GM12878 (cell line): ENCODE data around the gene MBNL1.

ENCODE experiments used
- CHD1 ChIP-seq: IDR thresholded peaks from 2 replicates; pipeline ENCODE4 v1.6.1; 2012; ENCODE audit warnings: low read depth, low read length, improper control_type of control experiment
- GABPA ChIP-seq: IDR thresholded peaks from 2 replicates; pipeline ENCODE4 v1.6.1; 2014; ENCODE audit warnings: antibody characterized with exemption, low read depth, mild to moderate bottlenecking, inconsistent platforms
- HDAC2 ChIP-seq: fragments of 200-600 bp; sonication (generic); IDR thresholded peaks from 2 replicates; pipeline ENCODE4 v1.6.1; 2017
- NFXL1 ChIP-seq: fragments of 450-650 bp; IDR thresholded peaks from 2 replicates; pipeline ENCODE4 v1.6.1; 2017; ENCODE audit warnings: antibody characterized with exemption, mild to moderate bottlenecking, borderline replicate concordance
- POLR2A ChIP-seq: IDR thresholded peaks from 2 replicates; pipeline ENCODE4 v1.6.1; 2011; ENCODE audit warnings: low read depth, mild to moderate bottlenecking, low read length
- SIX5 ChIP-seq: IDR thresholded peaks from 2 replicates; pipeline ENCODE4 v1.6.1; 2011; ENCODE audit warnings: mild to moderate bottlenecking, low read depth, low read length, moderate library complexity; ENCODE audit not compliant: severe bottlenecking
- TF ChIP-seq, protein P1 (sequence below), 3 experiments: IDR thresholded peaks in 2 of 3; conservative IDR thresholded peaks in 1 of 3; 2 replicates each; pipeline ENCODE4 v1.5.1; 2011; ENCODE audit warnings: low read depth in 3 of 3, low read length in 3 of 3, mild to moderate bottlenecking in 3 of 3, control low read depth in 2 of 3, moderate library complexity in 2 of 3, inconsistent platforms in 1 of 3, mixed read lengths in 1 of 3; ENCODE audit not compliant: control insufficient read depth in 2 of 3, insufficient read depth in 1 of 3; ENCODE audit errors: extremely low read depth in 1 of 3
- TF ChIP-seq, protein P2 (sequence below): IDR thresholded peaks from 2 replicates; pipeline ENCODE4 v1.6.1; 2012; ENCODE audit warnings: low read depth, low read length, improper control_type of control experiment

DNA sequence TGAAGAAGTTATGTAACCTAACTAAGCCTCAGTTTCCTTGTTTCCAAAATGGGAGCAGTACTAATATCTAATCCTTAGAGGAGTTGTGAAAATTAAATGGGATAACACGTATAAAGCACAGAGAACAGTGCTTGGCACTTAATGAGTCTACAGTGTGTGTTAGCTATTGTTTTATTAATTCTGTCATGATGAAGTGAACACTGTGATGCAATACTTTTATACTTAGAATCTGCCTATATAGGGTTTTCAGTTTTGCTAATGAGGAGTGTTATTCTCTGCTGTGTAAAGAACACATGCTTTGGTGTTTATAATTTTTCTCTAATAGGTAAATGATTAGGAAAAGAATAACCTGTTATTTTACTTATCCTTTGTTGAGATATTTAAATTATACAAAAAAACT lies 65.2 kb downstream of the MBNL1 start:
- TF ChIP-seq CHD1 (no peak), HDAC2 (no peak), GABPA (no peak), NFXL1 (no peak), POLR2A (no peak), SIX5 (no peak)
- TF ChIP-seq, protein P1, sequence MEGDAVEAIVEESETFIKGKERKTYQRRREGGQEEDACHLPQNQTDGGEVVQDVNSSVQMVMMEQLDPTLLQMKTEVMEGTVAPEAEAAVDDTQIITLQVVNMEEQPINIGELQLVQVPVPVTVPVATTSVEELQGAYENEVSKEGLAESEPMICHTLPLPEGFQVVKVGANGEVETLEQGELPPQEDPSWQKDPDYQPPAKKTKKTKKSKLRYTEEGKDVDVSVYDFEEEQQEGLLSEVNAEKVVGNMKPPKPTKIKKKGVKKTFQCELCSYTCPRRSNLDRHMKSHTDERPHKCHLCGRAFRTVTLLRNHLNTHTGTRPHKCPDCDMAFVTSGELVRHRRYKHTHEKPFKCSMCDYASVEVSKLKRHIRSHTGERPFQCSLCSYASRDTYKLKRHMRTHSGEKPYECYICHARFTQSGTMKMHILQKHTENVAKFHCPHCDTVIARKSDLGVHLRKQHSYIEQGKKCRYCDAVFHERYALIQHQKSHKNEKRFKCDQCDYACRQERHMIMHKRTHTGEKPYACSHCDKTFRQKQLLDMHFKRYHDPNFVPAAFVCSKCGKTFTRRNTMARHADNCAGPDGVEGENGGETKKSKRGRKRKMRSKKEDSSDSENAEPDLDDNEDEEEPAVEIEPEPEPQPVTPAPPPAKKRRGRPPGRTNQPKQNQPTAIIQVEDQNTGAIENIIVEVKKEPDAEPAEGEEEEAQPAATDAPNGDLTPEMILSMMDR (IDR thresholded peaks at IDR 0.05 in 2 of 3, conservative IDR thresholded peaks at IDR 0.05 in 1 of 3; ENCODE audit: control insufficient read depth in 2 of 3, extremely low read depth in 1 of 3, insufficient read depth in 1 of 3, low read depth in 3 of 3, low read length in 3 of 3): no peak
- TF ChIP-seq, protein P2, sequence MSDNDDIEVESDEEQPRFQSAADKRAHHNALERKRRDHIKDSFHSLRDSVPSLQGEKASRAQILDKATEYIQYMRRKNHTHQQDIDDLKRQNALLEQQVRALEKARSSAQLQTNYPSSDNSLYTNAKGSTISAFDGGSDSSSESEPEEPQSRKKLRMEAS: no peak
